Adrenal gland (tissue), 5 donors: ENCODE measurements around the gene MAD2L1BP.

ENCODE experiments used
- CTCF ChIP-seq, 6 experiments: fragments of 450-650 bp in 4 of 6; fragments of 200-600 bp in 2 of 6; sonication (generic) in 1 of 6; IDR thresholded peaks; 1 replicate in 5 of 6; 2 replicates in 1 of 6; pipeline versions ENCODE4 v1.5.1 to v1.8.0; 2016 to 2021; ENCODE audit warnings: antibody characterized with exemption in 6 of 6, mild to moderate bottlenecking in 2 of 6, moderate library complexity in 1 of 6
- POLR2A ChIP-seq, 2 donors: fragments of 450-650 bp; IDR thresholded peaks; one replicate each; pipeline ENCODE4 v1.6.1; 2017; ENCODE audit warnings: antibody characterized with exemption in 2 of 2, mild to moderate bottlenecking in 2 of 2, moderate library complexity in 1 of 2
- donor health status: DM: no; HTN: no; CAD: no.

- TF ChIP-seq CTCF (IDR thresholded peaks at IDR 0.05) (no peak), POLR2A (IDR thresholded peaks at IDR 0.05) (no peak)
Measured at GRCh38 chr6:43673444-43674084, 37.9 kb downstream of the MAD2L1BP start.
